CD4-positive, alpha-beta memory T cell (primary cell): ENCODE results near the gene MCC. TPM values are rescaled to one million over a fixed set of nuclear protein-coding genes. Genes with fewer than 3 reads are reported as not detected.

Experiments
- CTCF ChIA-PET: fragments of 350-600 bp; sonication (Branson Sonifier 250); formaldehyde crosslinking; loops from one replicate; lab custom pipeline; 2021; ENCODE audit warnings: inconsistent platforms; ENCODE audit not compliant: partially characterized antibody; lab: Charles Lee
- POLR2A ChIA-PET: fragments of 350-600 bp; sonication (Branson Sonifier 250); formaldehyde crosslinking; loops from one replicate; lab custom pipeline; 2021; ENCODE audit not compliant: partially characterized antibody; lab: Charles Lee
- DNase-seq, 5 donors: peaks; one replicate each; pipeline versions ENCODE4 v3.0.0 to v3.0.0-alpha.2; 2020 to 2022; ENCODE audit warnings: mixed read lengths in 1 of 5
- H3K27ac ChIP-seq: one replicate; pipeline ENCODE4 v1.7.0; 2013; ENCODE audit warnings: low read depth, low read length
- H3K27me3 ChIP-seq: 2 replicates; pipeline ENCODE4 v1.7.0; 2013; ENCODE audit warnings: mild to moderate bottlenecking, low read length, moderate library complexity; ENCODE audit not compliant: insufficient read depth
- H3K36me3 ChIP-seq: 2 replicates; pipeline ENCODE4 v1.7.0; 2013; ENCODE audit warnings: mild to moderate bottlenecking, low read length, moderate library complexity; ENCODE audit not compliant: insufficient read depth
- H3K4me1 ChIP-seq: 2 replicates; pipeline ENCODE4 v1.7.0; 2013; ENCODE audit warnings: mild to moderate bottlenecking, low read length, moderate library complexity; ENCODE audit not compliant: insufficient read depth
- H3K4me3 ChIP-seq, 2 donors: one replicate each; pipeline ENCODE4 v1.7.0; 2013; ENCODE audit warnings: low read length in 2 of 2, mild to moderate bottlenecking in 1 of 2
- H3K9me3 ChIP-seq, 2 donors: one replicate each; pipeline ENCODE4 v1.7.0; 2013; ENCODE audit warnings: low read length in 2 of 2, control low read depth in 1 of 2; ENCODE audit not compliant: control insufficient read depth in 1 of 2
- H3K27ac Mint-ChIP-seq, 7 donors: one replicate each; pipeline ENCODE4 v1.8.0; 2020 to 2021; ENCODE audit warnings: mixed read lengths in 7 of 7, mild to moderate bottlenecking in 6 of 7, inconsistent platforms in 3 of 7, moderate library complexity in 3 of 7
- H3K27me3 Mint-ChIP-seq, 2 donors: one replicate each; pipeline ENCODE4 v1.8.0; 2020 to 2021; ENCODE audit warnings: mixed read lengths in 2 of 2
- H3K36me3 Mint-ChIP-seq, 2 donors: one replicate each; pipeline ENCODE4 v1.8.0; 2020 to 2021; ENCODE audit warnings: mixed read lengths in 2 of 2, inconsistent platforms in 1 of 2, mild to moderate bottlenecking in 1 of 2
- H3K4me1 Mint-ChIP-seq, 4 donors: one replicate each; pipeline ENCODE4 v1.8.0; 2020 to 2021; ENCODE audit warnings: mixed read lengths in 4 of 4, mild to moderate bottlenecking in 1 of 4
- H3K4me3 Mint-ChIP-seq, 8 donors: one replicate each; pipeline ENCODE4 v1.8.0; 2020 to 2021; ENCODE audit warnings: mixed read lengths in 8 of 8, mild to moderate bottlenecking in 7 of 8, moderate library complexity in 6 of 8, inconsistent platforms in 3 of 8
- H3K9me3 Mint-ChIP-seq, 8 donors: one replicate each; pipeline ENCODE4 v1.8.0; 2020 to 2021; ENCODE audit warnings: mixed read lengths in 8 of 8, mild to moderate bottlenecking in 5 of 8, inconsistent platforms in 3 of 8, moderate library complexity in 1 of 8
- intact Hi-C: fragments of 100-400 bp; cut with micrococcal nuclease; formaldehyde crosslinking; loops from one replicate; pipeline ENCODE4 v1.15.1; 2023
- polyA plus RNA-seq, 2 donors: library from polyadenylated mRNA; unstranded; fragments of 300-500 nt; fragmentation: Illumina TruSeq; gene quantifications; one replicate each; pipeline ENCODE4 v1.2.3, GENCODE V29; 2021
- total RNA-seq, 2 experiments: library from RNA; stranded (reverse); gene quantifications; one replicate each; pipeline ENCODE4 v1.2.3, GENCODE V29; 2021

MCC gene
- total and polyA plus RNA-seq, 4 experiments from 2014 or later = 0.92 to 12.1 (median 7.7) TPM

GRCh38 chr5:113068559-113068958 lies 419.7 kb downstream of the MCC start:
- no peak overlapping the region for H3K27ac Mint-ChIP-seq

DNA sequence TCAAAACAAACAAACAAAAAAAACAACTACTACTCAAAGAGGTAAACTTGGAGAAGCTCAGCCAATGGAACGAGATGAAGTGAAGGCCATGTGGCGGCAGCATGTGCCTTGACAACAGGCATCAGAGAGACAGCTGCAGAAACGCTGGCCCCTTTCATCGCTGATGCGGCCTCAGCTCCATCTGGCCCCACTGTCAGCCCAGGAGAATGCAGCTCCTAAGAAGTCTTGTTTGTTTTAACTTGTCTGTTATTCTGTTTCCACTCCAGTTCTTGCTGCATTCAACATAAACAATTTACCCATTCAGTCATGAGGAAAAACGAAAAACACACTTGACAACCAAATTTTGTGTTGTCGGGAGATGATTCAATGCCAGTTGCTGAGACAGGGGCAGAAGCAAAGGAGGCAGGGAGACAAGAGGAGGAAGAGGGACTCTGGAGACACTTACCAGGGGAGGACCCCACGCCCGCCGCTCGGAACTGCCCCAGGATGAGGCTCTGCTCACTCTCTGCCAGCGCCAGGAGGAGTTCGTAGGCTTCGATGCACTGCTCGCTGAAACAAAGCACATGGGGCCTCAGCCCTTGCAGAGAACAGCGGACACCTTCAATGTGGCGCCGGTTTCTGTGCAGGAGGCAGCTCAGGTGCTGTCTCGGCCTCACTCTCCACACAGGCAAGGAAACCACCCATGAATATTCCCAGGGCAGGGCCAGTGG lies 420.5 kb downstream of the MCC start:
- H3K4me1 Mint-ChIP-seq = peaks cover 4 to 29% (median 13%) of the 10 kb centered on the region in 4 donors
- no peak overlapping the region for H3K27ac ChIP-seq
- no peaks in the 10 kb centered on the region for H3K9me3 Mint-ChIP-seq
- peak overlapping the region in 2 of 7 donors; percentile 5 to 35 for H3K27ac Mint-ChIP-seq
- DNase-seq = no peak
- intact Hi-C loops = no loop called here
- no peaks in the 10 kb centered on the region for H3K9me3 ChIP-seq
- H3K27me3 Mint-ChIP-seq = no peaks in the 10 kb centered on the region
- H3K27me3 ChIP-seq = no peaks in the 10 kb centered on the region
- H3K36me3 Mint-ChIP-seq = peaks cover 23 to 48% of the 10 kb centered on the region in 2 donors
- H3K36me3 ChIP-seq = no peaks in the 10 kb centered on the region
- ChIA-PET POLR2A (no interaction called here), CTCF (no interaction called here)
- no peak overlapping the region for H3K4me3 ChIP-seq
- peaks cover 4% of the 10 kb centered on the region for H3K4me1 ChIP-seq
- no peak overlapping the region for H3K4me3 Mint-ChIP-seq

More at GRCh38 chr5:113068559-113068958, 419.7 kb downstream of the MCC start:
- DNase-seq = no peak
- no peaks in the 10 kb centered on the region for H3K9me3 Mint-ChIP-seq
- Histone ChIP-seq H3K4me3 (no peak overlapping the region), H3K4me1 (no peaks in the 10 kb centered on the region), H3K27me3 (no peaks in the 10 kb centered on the region), H3K36me3 (no peaks in the 10 kb centered on the region), H3K27ac (no peak overlapping the region), H3K9me3 (no peaks in the 10 kb centered on the region)
- POLR2A ChIA-PET = no interaction called here
- intact Hi-C loops = no loop called here
- CTCF ChIA-PET = no interaction called here
- peaks cover 21 to 49% of the 10 kb centered on the region in 2 donors for H3K36me3 Mint-ChIP-seq
- H3K4me3 Mint-ChIP-seq = no peak overlapping the region
- peaks cover 4 to 27% (median 12%) of the 10 kb centered on the region in 4 donors for H3K4me1 Mint-ChIP-seq
- no peaks in the 10 kb centered on the region for H3K27me3 Mint-ChIP-seq

- peaks cover 19 to 36% of the 10 kb centered on the region in 2 donors for H3K36me3 Mint-ChIP-seq
- H3K9me3 Mint-ChIP-seq = no peaks in the 10 kb centered on the region
- H3K27me3 ChIP-seq = no peaks in the 10 kb centered on the region
- intact Hi-C loops = no loop called here
- no peak for DNase-seq
- no peak overlapping the region for H3K4me3 ChIP-seq
- CTCF ChIA-PET = no interaction called here
- POLR2A ChIA-PET = no interaction called here
- peaks cover 9 to 36% (median 21%) of the 10 kb centered on the region in 4 donors for H3K4me1 Mint-ChIP-seq
- H3K27ac ChIP-seq = no peak overlapping the region
- H3K27ac Mint-ChIP-seq = peak overlapping the region in 2 of 7 donors; percentile 28 to 64
- peaks cover 14% of the 10 kb centered on the region for H3K4me1 ChIP-seq
- no peaks in the 10 kb centered on the region for H3K9me3 ChIP-seq
- no peaks in the 10 kb centered on the region for H3K36me3 ChIP-seq
- H3K27me3 Mint-ChIP-seq = no peaks in the 10 kb centered on the region
- no peak overlapping the region for H3K4me3 Mint-ChIP-seq
Measured at GRCh38 chr5:113065626-113066025, 422.6 kb downstream of the MCC start.

DNA sequence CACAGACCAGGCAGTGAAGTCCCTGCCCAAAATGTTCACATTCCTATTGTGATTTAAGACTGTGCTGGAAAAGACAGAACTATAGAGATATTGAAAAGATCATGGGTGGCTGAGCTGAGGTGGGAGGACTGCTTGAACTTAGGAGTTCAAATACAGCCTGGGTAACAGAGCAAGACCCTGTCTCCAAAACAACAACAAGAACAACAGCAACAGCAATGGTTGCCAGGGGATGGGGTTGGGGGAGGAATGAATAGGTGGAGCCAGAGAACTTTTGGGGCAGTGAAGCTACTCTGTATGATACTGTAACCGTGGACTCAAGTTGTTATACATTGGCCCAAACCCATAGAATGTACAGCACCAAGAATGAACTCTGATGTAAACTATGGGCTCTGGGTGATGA lies 423.4 kb downstream of the MCC start:
- CTCF ChIA-PET = interaction anchor here (0.8 kb wide), 1 partner anchor 69 kb away, joined by 3 read pairs; no protein-coding TSS in a partner anchor
- no peak overlapping the region for H3K4me3 Mint-ChIP-seq

DNA sequence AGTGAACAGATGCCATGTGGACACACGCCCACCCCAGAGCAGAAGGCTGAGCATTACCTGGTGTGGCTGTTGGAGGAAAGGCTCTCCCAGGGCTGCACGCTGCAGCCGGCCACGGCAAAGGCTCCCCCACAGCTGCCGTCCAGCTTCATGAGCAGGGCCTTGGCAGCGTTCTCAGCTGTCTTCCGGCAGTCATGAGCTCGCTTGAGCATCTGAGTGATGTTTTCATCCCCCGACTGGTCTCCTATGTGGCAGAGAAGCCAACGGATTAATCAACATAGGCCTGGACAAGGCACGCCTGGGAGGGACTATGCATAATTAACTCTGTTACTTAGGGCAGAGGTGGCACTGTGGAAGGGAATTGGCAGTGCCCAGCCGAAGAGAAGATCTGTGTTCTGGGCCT lies 424.3 kb downstream of the MCC start:
- no peak for DNase-seq
- H3K27me3 Mint-ChIP-seq = no peaks in the 10 kb centered on the region
- H3K4me1 Mint-ChIP-seq = peaks cover 9 to 36% (median 24%) of the 10 kb centered on the region in 4 donors
- CTCF ChIA-PET = interaction anchor here (0.8 to 4.1 kb wide), 3 partner anchors 10 to 68 kb away, joined by 3 to 14 read pairs (median 4); no protein-coding TSS in a partner anchor
- Histone ChIP-seq H3K27ac (no peak overlapping the region), H3K4me1 (peaks cover 14% of the 10 kb centered on the region), H3K36me3 (no peaks in the 10 kb centered on the region), H3K9me3 (no peaks in the 10 kb centered on the region), H3K4me3 (no peak overlapping the region), H3K27me3 (no peaks in the 10 kb centered on the region)
- intact Hi-C loops = no loop called here
- H3K9me3 Mint-ChIP-seq = no peaks in the 10 kb centered on the region
- POLR2A ChIA-PET = interaction anchor here (1.2 kb wide), 1 partner anchor 10 kb away, joined by 4 read pairs; no protein-coding TSS in a partner anchor
- H3K36me3 Mint-ChIP-seq = peaks cover 16 to 40% of the 10 kb centered on the region in 2 donors
- no peak overlapping the region for H3K27ac Mint-ChIP-seq
- no peak overlapping the region for H3K4me3 Mint-ChIP-seq

More for the DNA sequence above, 423.4 kb downstream of the MCC start:
- Histone ChIP-seq H3K9me3 (no peaks in the 10 kb centered on the region), H3K27me3 (no peaks in the 10 kb centered on the region), H3K27ac (no peak overlapping the region), H3K4me1 (peaks cover 14% of the 10 kb centered on the region), H3K4me3 (no peak overlapping the region), H3K36me3 (no peaks in the 10 kb centered on the region)
- H3K27me3 Mint-ChIP-seq = no peaks in the 10 kb centered on the region
- no peaks in the 10 kb centered on the region for H3K9me3 Mint-ChIP-seq
- H3K27ac Mint-ChIP-seq = peak overlapping the region in 1 of 7 donors; percentile 73
- intact Hi-C loops = no loop called here
- no peak for DNase-seq
- POLR2A ChIA-PET = no interaction called here
- peaks cover 19 to 35% of the 10 kb centered on the region in 2 donors for H3K36me3 Mint-ChIP-seq
- peaks cover 9 to 36% (median 21%) of the 10 kb centered on the region in 4 donors for H3K4me1 Mint-ChIP-seq

- intact Hi-C loops = no loop called here
- H3K27ac Mint-ChIP-seq = peak overlapping the region in 4 of 7 donors; percentile 4 to 83 (median 50)
- DNase-seq = no peak
- H3K4me3 Mint-ChIP-seq = peak overlapping the region in 2 of 8 donors; percentile 18 to 37
- CTCF ChIA-PET = interaction anchor here (1.7 to 4.1 kb wide), 2 partner anchors 10 to 67 kb away, joined by 5 to 14 read pairs; no protein-coding TSS in a partner anchor
- H3K9me3 Mint-ChIP-seq = no peaks in the 10 kb centered on the region
- no peak overlapping the region for H3K4me3 ChIP-seq
- H3K4me1 ChIP-seq = peaks cover 14% of the 10 kb centered on the region
- peaks cover 11 to 38% of the 10 kb centered on the region in 2 donors for H3K36me3 Mint-ChIP-seq
- no peaks in the 10 kb centered on the region for H3K36me3 ChIP-seq
- H3K27me3 Mint-ChIP-seq = no peaks in the 10 kb centered on the region
- peaks cover 9 to 36% (median 24%) of the 10 kb centered on the region in 4 donors for H3K4me1 Mint-ChIP-seq
- POLR2A ChIA-PET = interaction anchor here (1.2 kb wide), 1 partner anchor 11 kb away, joined by 4 read pairs; no protein-coding TSS in a partner anchor
- no peak overlapping the region for H3K27ac ChIP-seq
- H3K9me3 ChIP-seq = no peaks in the 10 kb centered on the region
- no peaks in the 10 kb centered on the region for H3K27me3 ChIP-seq
Measured at GRCh38 chr5:113062869-113063508, 425.3 kb downstream of the MCC start.
